Measurements from ENCODE around the gene ERICH3.

The ERICH3 gene

GRCh38 chr1:74579425-74579824, 94.2 kb downstream of the ERICH3 start:
- no peak for FAIRE-seq
- no peak for DNase-seq (ENCODE audit: insufficient read length, low spot score)

DNA sequence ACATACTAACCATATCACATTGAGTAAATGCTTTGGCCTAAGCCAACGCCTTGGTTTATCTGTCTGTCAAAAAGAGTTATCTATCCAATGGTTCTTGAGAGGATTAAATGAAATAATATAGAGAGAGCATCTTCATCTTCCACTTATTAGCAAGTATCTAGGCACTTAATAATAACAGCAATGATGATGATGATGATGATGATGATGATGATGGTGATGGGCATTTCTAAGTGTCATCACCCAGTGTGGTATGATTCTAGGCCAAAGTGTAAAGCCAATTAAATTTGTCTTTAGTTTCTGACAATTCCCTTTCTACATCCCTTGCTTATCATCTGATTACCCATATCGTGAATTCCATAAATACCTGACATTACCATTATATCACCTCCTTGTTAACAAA, 95.5 kb downstream of the ERICH3 start:
- DNase-seq (ENCODE audit: insufficient read length, low spot score), result no peak
- FAIRE-seq, result no peak
- TF ChIP-seq CTCF (IDR thresholded peaks at IDR 0.05; ENCODE audit: insufficient read depth, missing control alignments), result no peak

More at GRCh38 chr1:74579425-74579824, 94.2 kb downstream of the ERICH3 start:
- TF ChIP-seq CTCF (IDR thresholded peaks at IDR 0.05; ENCODE audit: insufficient read depth, missing control alignments), result no peak

DNA sequence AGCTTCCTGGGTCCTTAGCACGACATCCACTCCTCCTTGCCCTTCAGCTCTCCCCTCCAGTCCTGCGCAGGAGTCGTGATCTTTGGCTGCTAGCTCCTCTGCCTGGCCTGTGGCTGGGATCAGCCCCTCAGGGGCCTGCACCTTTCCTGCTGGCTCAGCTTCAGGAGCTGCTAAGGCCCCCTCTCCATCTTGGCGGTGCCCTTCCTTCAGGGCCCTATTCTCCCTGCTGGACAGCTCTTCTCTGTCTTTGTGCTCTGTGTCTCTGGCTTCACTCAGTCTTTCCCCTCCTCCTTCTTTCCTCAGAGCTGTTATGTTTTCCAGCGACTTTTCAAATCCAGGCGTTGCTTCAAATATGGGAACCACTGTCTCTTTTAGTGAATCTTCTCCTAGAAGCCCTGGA, 101.7 kb downstream of the ERICH3 start:
- no peak for FAIRE-seq
- TF ChIP-seq CTCF (IDR thresholded peaks at IDR 0.05; ENCODE audit: insufficient read depth, missing control alignments), result no peak
- no peak for DNase-seq (ENCODE audit: insufficient read length, low spot score)

GRCh38 chr1:74571493-74571800, 102.1 kb downstream of the ERICH3 start:
- no peak for TF ChIP-seq CTCF (IDR thresholded peaks at IDR 0.05; ENCODE audit: insufficient read depth, missing control alignments)
- DNase-seq (ENCODE audit: insufficient read length, low spot score) (no peak), FAIRE-seq (no peak)

- TF ChIP-seq CTCF (IDR thresholded peaks at IDR 0.05; ENCODE audit: insufficient read depth, missing control alignments), result no peak
- FAIRE-seq, result no peak
- no peak for DNase-seq (ENCODE audit: insufficient read length, low spot score)
Observed at GRCh38 chr1:74570797-74571492, 102.6 kb downstream of the ERICH3 start.

GRCh38 chr1:74549932-74550331, 123.7 kb downstream of the ERICH3 start:
- DNase-seq (ENCODE audit: insufficient read length, low spot score) (no peak), FAIRE-seq (no peak)
- no peak for TF ChIP-seq CTCF (IDR thresholded peaks at IDR 0.05; ENCODE audit: insufficient read depth, missing control alignments)

- DNase-seq (ENCODE audit: insufficient read length, low spot score) (no peak), FAIRE-seq (no peak)
- TF ChIP-seq CTCF (IDR thresholded peaks at IDR 0.05; ENCODE audit: insufficient read depth, missing control alignments), result no peak
Observed at GRCh38 chr1:74548961-74549750, 124.4 kb downstream of the ERICH3 start.

Data from D721Med (cell line).